ENCODE data around the gene PSMB11.

The PSMB11 gene

GRCh38 chr14:23018107-23018506 lies 23.9 kb upstream of the PSMB11 start:
- DNase-seq (ENCODE audit: insufficient read length, low spot score) (no peak), FAIRE-seq (no peak)
- TF ChIP-seq CTCF (IDR thresholded peaks at IDR 0.05; ENCODE audit: insufficient read depth, missing control alignments), result no peak

GRCh38 chr14:23020143-23021128 lies 21.6 kb upstream of the PSMB11 start:
- FAIRE-seq (no peak), DNase-seq (ENCODE audit: insufficient read length, low spot score) (no peak)
- TF ChIP-seq CTCF (IDR thresholded peaks at IDR 0.05; ENCODE audit: insufficient read depth, missing control alignments), result no peak

GRCh38 chr14:23021434-23021833 lies 20.6 kb upstream of the PSMB11 start:
- no peak for FAIRE-seq
- no peak for TF ChIP-seq CTCF (IDR thresholded peaks at IDR 0.05; ENCODE audit: insufficient read depth, missing control alignments)
- no peak for DNase-seq (ENCODE audit: insufficient read length, low spot score)

GRCh38 chr14:23021889-23022442 lies 20.0 kb upstream of the PSMB11 start:
- TF ChIP-seq CTCF (IDR thresholded peaks at IDR 0.05; ENCODE audit: insufficient read depth, missing control alignments), result no peak
- FAIRE-seq (no peak), DNase-seq (ENCODE audit: insufficient read length, low spot score) (no peak)

- no peak for TF ChIP-seq CTCF (IDR thresholded peaks at IDR 0.05; ENCODE audit: insufficient read depth, missing control alignments)
- DNase-seq (ENCODE audit: insufficient read length, low spot score) (no peak), FAIRE-seq (no peak)
Measured at GRCh38 chr14:23023022-23023794, 18.8 kb upstream of the PSMB11 start.

GRCh38 chr14:23023795-23024152 lies 18.2 kb upstream of the PSMB11 start:
- FAIRE-seq, result no peak

More at GRCh38 chr14:23023795-23024152, 18.2 kb upstream of the PSMB11 start:
- no peak for DNase-seq (ENCODE audit: insufficient read length, low spot score)
- no peak for TF ChIP-seq CTCF (IDR thresholded peaks at IDR 0.05; ENCODE audit: insufficient read depth, missing control alignments)

All from D721Med (cell line).